ENCODE results near the gene CHMP6.

CHMP6 gene

DNA sequence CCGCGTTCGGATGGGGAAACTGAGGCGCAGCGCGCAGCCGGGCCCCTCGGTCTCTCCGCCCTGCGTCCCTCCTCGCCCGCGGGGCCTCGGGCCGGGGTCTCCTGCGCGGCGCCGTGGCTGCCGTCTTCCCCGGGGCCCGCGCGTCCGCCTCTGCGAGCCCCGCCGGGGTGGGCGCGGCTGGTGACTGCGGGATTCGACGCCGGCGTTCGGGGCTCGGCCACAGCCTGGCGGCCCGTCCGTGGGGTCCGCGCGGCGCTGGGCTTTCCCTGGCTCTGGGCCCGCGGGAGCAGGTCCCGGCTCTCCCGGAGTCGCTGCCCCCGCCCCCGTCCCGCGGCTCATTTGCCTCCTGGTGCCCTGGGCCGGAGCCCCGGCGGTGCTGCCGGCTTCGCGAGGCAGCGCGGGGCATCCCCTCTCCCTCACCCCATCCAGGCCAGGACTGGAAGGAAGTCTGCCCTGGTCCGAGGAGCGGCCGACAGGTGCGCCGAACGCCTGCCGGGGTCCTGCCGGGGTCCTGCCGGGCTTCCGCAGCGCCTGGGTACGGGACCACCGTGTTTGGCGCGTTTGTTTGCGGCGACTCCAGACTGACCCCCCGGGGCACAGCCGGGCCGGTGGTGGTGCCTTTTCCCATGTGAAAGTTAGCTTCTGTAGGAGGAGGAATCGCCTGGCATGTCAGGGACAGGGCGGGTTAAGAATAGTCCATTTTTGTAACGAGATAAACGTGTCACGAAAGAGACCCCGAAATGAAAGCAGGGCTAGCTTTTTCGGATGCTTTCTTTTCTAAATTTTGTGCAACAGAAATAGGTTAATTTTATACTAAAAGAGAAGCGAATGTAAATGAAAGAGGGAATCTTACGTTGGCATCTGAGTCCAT, 671 bp downstream of the CHMP6 start:
- no peak for DNase-seq (ENCODE audit: low read depth in 2 of 2)

DNA sequence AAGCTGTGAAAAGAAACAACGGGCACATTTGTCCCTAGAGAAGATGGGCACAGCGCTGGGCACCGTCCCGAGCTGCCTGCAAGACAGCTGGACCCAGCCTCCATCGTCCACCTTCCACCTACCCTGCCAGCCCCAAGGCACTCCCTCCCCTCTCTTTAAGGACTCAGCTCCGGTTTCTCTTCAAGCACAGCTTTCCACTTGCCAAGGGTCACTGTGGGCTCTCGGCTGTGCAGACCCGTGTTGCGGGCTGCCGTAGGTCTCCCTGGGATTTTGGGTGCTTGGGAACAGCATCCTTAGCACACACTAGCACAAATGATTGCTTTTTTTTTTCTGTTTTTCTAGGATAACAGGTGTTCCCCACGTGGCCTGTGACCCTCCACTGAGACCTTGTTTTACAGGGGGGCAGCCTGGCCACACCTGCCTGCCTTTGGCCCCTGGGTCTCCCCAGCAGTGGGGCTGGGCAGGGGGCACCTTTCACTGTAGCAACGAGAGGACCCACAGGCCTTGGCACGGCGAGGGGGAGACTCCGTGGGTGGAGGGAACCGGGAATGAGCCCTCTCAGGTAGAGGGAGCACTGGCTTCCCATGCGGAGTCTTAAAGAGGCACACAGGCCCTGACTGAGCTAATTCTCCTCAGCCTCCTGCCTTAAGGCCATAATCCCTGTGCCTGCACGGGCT, 1.4 kb downstream of the CHMP6 start:
- DNase-seq (ENCODE audit: low read depth in 2 of 2): no peak

DNA sequence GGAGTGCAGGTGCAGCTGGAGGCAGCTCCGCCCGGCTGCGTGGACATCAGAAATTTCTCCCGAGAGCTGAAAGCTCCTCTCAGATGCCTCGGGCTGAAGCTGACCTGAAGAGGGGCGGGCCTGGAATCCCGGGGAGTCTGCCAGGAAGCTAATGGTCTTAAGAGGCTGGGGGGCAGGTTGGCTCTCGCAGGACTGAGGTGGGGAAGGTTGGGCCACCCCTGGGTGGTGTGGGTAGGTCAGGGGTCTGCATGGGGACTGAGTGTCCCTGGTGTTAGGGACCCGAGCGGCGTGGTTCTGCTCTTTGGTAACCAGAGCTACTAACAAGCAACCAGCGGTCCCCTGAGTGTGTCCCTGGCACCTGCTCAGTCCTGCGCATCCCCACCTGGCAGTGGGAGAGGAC, 3.5 kb downstream of the CHMP6 start:
- no peak for DNase-seq (ENCODE audit: low read depth in 2 of 2)

DNA sequence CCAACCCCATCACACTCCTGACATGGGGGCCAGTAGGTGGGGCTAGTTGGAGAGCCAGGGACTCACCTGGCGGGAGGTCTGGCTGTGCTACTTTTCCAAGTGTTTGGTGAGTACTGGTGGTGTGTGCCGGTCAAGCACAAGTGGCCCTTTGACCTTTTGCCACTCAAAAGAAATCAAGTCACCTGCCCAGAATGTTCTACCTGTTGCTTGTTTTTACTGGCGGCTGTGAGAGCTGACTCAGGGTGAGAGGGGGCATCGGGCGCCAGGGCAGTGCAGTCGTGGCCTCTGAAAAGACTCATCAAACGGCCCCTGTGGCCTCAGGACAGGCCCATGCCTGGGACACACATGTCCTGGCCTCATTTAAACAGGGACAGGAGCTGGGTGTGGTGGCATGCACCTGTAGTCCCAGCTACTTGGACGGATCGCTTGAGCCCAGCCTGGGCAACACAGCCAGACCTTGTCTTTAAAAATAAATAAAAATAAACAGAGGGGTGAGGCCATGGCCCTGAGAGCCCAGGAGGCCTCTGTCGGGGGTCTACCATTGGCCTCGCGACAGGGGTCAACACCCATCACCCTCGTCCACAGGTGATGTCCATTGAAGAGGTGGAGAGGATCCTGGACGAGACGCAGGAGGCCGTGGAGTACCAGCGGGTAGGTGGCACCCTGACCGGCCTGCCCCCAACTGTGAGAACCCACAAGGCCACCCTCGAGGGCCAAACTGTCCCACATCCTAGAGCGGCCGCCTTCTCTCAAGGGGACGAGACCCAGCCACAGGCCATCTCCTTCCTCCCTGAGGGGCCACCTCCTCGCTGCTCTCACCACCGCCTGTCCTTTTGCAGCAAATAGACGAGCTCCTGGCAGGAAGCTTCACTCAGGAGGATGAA, 5.0 kb downstream of the CHMP6 start:
- DNase-seq (ENCODE audit: low read depth in 2 of 2): no peak

DNA sequence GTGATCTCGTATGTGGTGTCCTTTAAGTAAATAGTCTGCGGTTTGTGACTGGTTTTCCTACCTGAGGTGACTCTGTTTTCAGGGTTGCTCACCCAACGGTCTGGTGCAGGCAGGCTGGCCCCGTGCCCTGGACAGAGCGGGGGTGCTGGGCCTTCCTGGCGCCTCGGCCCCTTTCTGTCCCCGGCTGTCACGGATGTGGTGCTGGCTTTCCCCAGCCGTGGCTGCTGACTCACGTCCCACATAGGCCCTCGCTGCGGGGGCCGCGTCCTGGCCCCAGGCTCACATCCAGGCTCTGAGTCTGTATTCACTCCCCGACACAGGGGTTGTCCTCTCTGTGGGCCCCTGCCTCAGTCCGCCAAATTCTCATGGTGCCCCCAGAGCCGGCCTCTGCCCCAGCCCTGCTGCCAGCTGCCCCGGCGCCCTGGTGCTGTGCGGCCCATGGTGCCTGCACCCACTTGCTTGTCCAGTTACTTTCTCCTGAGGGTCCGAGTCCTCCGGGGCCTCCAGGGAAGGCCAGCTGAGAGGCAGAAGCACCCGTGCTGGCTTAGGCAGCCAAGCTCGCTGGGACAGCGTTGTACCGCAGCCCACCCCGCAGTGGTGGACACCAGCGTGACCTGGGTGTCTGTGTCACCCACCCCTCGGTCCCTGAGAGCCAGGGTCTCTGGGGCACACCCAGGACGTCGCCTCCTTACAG, 5.9 kb downstream of the CHMP6 start:
- no peak for DNase-seq (ENCODE audit: low read depth in 2 of 2)

DNA sequence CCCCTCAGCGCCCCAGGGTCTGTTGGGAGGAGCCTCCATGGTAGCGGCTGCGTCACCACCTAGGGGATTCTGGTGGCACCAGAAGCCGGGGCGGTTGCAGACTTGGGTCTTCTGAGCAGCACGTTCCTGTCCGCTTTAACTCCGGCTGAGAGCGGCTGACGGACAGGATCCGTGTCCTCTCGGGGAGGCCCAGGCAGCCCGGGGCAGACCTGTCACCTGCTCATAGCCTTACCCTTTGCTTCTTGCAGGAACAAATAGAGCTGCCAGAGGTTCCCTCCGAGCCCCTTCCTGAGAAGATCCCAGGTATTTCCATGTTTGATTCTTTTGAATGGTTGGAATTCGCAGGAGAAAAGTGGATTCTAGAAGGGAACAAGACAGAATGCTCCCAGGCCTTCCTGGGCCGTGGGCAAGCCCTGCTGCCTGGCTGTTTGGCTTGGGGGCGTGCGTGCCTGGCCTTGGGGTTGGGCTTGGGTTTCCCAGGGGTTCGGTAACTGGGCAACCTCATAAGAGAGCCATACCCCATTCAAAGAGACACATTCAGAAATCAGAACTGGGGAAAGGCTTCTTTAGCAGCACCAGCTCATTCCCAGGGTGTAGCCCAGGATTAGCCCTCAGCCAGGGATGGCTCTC, 6.6 kb downstream of the CHMP6 start:
- DNase-seq (ENCODE audit: low read depth in 2 of 2): no peak

DNA sequence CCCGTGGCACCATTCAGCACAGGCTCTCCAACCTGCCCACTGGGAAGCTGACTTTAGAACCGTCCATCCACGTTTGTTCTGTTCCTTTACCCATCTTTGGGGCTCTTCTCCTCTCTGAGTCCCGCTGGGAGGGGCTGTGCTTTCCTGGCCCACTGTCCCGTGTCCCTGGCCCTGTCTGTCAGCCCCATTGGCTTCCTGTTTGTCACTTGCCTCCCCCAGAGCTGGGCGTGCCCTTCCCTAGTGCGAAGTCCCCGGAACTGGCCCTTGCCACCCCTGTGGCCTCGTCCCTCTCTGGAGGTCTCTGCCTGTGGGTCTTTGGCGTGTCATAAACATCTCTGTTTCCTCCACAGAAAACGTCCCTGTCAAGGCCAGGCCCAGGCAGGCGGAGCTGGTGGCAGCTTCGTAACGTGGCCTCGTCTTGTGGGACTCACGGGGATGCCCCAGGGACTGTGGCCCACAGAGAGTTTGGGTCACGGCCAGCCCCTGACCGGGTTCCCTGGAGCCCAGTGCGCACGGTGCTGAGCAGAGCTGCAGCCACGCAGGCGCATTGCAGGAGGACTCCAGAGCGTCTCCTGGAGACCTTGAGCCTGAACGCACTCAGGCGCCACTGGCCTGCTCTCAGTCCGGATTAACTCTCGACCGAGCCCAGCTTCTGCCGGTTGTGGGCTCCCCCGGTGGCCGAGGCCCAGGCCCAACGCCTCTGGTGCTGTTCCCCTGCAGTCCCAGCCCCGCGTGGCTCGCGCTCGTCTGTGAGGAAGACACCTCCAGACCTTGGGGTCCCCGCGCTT, 7.3 kb downstream of the CHMP6 start:
- DNase-seq (ENCODE audit: low read depth in 2 of 2): no peak

DNA sequence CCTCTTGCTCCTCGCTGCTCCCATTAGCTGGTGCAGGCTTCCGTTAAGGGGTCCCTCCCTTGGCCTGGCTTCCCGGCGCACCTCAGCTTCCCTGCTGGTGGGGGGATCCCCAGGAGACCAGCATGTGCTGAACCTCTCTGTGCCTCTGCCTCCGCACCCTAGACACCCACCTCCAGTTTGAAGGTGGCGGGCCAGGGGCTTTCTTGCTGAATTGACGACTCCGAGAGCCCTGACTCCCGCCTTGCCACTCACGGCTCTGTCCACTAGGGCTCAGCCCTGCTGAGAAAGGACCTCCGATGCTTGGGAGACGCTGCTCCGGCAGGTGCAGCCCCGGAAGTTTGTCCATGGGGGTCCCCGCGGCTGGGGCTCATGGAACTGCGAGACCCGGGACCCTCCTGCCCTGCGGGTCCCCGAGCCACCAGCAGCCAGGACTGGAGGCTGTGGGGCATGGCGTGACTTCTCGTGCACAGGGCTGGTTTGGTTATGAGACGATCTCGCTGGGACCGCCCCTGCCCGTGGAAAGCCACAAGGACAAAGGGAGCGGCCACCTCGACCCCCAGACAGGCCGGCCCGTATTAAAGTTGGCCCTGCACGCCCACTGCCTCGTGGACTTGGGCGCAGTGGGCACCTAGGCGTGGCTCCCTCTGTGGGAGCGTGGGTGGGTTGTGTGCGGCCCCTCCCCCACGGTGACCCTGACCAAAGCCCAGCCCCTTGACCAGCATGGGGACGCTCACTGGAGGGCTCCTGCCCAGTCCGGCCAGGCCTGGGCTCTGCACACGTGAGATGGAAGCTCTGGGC, 8.1 kb downstream of the CHMP6 start:
- no peak for DNase-seq (ENCODE audit: low read depth in 2 of 2)

DNA sequence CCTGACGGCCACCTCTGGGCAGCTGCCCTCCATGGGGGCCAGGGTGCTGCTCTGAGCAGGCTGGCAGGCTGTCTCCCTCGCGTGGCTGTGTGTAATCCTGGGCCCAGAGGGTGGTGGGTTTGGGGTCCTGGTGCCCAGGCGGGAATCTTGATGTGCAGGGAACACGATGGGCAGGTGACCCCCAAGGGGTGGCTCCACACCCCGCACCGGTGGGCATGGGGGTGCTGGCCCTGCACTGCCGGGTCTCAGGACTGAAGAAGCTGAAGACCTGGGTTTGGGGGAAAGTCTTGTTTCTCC, 8.6 kb downstream of the CHMP6 start:
- DNase-seq (ENCODE audit: low read depth in 2 of 2): no peak

DNA sequence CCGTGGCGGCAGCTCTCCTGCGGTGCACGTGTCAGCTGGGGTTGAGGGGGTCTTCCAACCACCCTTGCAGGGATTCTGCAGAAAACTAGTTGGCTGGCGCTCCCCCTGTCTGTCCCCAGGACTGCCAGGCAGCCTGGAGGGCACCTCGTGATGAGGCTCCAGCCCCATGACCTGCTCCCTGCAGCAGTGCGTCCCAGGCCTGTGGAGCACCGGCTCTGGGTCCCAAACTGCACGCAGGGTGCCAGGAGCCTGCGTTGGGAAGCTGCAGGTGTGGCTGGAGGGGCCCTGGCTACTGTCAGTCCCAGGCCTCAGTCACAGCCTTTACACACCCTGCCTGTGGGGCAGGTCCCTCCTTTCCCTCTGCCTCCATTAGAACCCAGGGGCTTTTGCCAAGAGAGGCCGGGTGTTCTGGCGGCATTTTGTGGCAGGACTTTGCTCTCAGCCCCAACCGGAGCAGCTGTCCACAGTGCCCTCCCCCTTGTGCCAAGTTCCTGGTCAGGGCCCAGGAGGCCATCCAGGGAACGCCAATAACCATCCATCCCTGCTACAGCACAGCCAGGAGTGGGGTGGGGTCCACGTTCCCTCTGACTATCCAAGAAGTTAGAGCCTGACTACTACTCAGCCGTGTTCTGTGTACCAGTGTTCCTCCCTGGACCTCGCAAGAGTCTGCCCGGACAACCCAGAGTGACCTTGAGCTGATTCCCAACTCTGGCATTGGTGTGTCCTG, 9.2 kb downstream of the CHMP6 start:
- no peak for DNase-seq (ENCODE audit: low read depth in 2 of 2)

DNA sequence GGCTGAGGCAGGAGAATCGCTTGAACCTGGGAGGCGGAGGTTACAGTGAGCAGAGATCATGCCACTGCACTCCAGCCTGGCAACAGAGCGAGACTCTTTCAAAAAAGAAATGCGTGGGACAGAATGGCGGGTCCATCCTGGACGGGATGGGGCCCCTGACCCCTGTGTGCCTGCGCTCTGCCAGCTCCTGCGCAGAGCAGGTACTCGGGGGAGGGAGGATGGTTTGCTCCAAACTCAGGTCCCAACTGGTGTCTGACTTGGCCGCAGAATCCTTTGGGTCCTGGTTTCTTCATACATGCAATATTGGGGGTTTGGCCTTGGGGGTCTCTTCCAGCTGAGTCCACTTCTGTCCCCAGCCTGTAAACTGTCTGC, 10.4 kb downstream of the CHMP6 start:
- no peak for DNase-seq (ENCODE audit: low read depth in 2 of 2)

DNA sequence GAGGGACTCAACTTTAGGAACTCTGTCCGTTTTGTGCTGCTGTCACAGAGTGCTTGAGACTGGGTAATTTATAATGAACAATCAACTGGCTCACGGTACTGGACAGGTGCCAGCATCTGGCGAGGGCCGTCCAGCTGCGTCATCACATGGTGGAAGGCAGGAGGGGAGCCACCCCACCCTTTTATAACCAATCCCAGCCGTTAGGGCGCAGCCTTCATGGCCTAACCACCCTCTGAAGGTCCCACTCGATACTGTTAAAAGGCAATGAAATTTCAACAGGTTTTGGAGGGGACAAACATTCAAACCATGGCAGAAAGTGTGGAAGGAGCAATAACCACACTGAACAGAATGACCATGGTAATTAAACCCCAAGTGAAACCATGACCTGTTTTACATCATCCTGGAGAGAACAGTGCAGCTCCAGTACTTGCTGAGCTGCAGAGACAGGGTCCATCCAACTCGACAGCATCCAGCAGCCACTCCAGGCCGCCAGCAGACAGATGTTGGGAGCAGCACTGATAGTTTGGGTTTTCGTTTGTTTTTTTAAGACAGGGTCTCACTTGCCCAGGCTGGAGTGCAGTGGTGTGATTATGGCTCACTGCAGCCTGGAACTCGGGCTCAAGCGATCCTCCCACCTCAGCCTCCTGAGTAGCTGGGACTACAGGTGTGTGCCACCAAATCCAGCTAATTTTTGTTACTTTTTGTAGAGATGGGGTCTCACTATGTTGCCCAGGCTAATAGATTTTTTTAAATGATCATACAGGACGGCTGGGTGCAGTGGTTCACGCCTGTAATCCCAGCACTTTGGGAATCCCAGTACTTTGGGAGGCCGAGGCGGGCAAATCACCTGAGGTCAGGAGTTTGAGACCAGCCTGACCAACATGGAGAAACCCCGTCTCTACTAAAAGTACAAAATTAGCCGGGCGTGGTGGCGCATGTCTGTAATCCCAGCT, 11.0 kb downstream of the CHMP6 start:
- DNase-seq (ENCODE audit: low read depth in 2 of 2): no peak

DNA sequence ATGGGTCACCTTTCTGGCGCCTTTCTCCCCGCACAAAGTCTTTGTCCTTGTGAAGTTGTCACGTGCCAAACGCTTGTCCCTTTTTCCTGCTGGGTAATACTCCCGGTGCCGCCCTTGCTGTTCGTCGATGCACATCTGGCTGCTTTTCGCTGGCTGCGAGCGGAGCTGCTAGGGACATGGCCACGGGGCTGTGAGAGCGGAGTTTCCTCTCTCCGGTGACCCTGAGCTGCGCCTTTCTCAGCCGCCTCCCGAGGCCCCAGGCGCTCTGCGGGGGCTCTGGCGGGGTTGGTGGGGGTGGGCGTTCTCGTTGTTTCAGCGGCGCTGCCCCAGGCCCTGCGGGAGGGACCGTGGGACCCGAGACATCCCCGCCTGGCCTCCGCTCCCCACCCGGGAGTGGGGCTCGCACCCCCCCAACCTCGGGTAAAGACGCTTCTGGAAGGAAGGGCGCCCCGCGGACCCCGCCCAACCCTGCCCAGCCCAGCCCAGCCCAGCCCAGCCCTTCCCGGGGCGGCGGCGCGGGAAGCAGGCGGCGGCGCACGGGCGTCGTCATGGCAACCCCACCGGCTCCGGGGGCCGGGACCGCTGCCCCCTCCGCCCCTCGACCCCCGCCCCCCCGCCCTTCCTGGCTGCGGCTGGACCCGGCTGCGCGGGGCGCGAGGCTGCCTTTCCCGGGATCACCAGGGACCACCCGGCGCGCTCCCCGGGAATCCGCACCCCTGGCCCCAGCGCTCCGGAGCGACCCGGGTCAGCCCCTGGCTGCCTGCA, 12.3 kb downstream of the CHMP6 start:
- no peak for DNase-seq (ENCODE audit: low read depth in 2 of 2)

DNA sequence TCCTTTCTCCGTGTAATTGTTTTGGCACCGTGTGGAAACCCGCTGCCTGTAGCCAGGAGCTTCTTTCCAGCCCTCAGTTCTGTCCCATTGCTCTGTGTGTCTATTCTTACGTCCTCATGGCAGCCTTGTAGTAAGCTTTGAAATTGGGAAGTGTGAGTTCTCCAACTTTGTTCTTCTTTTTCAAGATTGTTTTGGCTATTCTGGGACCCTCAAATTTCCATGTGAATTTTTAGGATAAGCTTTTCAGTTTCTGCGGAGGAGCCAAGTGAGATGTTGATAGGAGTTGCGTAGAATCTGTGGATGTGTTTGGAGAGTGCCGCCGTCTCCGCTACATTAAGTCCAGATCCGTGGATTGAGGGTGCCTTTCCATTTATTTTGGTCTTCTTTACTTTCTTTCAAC, 15.2 kb downstream of the CHMP6 start:
- no peak for DNase-seq (ENCODE audit: low read depth in 2 of 2)

DNA sequence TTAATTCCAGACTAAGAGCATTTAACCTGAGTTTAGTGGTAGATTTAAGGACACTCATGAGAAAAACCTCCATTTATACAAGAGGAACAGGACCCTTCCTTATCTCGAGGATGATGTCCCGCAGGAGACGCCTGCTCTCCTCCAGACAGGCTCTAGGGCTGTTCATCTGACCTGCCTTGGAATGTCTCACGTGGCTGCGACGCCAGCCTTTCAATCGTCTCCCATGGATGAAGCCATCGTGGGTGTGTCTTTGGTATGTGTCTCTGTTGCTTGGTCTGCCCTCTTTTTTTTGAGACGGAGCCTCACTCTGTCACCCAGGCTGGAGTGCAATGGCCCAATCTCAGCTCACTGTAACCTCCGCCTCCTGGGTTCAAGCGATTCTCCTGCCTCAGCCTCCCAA, 16.5 kb downstream of the CHMP6 start:
- no peak for DNase-seq (ENCODE audit: low read depth in 2 of 2)

DNA sequence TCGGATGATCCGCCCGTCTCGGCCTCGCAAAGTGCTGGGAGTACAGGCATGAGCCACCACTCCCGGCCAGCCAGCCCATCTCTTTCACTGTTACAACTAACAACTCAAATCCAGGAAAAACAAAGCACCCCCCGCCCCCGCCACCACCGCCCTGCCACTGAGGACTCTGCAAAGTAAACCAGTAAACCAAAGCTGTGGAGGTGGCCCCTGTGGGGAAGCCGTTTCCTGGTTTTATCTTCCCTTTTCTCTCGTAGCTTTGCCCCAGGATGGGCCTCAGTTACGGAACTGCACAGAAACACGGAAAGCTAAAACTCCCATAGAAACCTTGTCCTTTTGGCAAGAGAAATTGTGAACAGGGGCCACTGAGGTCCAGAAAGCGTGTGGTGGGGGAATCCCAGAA, 17.5 kb downstream of the CHMP6 start:
- no peak for DNase-seq (ENCODE audit: low read depth in 2 of 2)

DNA sequence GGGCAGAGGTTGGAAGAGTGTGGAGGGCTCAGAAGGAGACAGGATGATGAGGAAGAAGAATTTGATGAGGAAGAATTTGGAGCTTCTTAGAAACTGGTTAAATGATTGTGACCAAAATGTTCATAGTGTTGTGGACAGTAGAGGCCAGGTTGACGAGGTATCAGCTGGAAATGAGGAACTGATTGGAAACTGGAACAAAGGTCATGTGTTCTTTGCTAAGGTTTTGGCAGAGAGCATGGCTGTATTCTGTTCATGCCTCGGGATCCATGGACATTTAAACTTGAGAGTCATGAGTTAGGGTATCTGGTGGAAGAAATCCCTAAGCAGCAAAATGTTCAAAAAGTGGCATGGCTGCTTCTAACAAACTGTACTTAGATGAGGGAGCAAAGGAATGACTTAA, 19.3 kb downstream of the CHMP6 start:
- no peak for DNase-seq (ENCODE audit: low read depth in 2 of 2)

All from fibroblast of skin of left biceps (primary cell).